ENCODE data around the gene ECHDC3. TPM values are rescaled to one million over a fixed set of nuclear protein-coding genes. Genes with fewer than 3 reads are reported as not detected.
"Not testable (repeated sequence)": the region's sequence is repeated elsewhere in the genome, so short reads cannot be mapped to it uniquely, and the experiment has no call there.

The ECHDC3 gene
- total RNA-seq, 1 experiment from 2014 or later = 30.1 TPM

DNA sequence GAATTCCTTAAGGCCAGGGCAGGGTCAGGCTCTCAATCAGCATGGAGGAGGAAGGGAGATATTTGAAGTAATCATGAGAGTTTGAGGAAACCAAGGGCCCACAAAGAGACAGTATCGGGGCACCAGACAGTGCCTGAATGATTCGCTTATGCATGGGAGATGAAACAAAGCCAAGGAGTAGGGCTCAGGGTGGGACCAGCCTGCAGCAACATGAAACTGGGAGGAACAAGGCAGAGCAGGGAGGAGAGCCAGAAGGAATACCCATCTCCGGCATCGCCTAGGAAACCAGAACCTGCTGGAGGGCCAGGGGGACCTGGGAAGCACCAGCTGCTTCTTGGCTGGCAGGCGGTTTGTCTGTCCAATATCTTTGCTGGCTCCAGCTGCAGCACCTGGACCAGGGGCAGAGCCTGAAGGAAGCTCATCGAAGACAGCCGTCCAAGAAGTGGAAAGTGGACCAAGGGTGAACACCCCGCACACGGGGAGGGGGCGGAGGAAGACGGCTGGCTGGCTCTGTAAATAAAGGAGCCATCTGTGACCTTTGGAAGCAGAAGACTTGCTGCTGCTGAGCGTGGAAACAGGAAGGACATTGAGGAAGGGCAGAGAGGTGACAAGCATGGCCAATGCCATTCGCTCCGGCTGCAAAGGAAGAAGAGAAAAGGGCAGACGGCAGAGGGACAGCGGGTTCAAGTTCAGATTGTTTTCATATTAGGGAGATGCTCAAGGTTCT, 34.4 kb upstream of the ECHDC3 start:
- intact Hi-C loops (cut with micrococcal nuclease; ENCODE audit: unreplicated experiment) = no loop called here
- no peak for DNase-seq
- TF ChIP-seq, protein P1, sequence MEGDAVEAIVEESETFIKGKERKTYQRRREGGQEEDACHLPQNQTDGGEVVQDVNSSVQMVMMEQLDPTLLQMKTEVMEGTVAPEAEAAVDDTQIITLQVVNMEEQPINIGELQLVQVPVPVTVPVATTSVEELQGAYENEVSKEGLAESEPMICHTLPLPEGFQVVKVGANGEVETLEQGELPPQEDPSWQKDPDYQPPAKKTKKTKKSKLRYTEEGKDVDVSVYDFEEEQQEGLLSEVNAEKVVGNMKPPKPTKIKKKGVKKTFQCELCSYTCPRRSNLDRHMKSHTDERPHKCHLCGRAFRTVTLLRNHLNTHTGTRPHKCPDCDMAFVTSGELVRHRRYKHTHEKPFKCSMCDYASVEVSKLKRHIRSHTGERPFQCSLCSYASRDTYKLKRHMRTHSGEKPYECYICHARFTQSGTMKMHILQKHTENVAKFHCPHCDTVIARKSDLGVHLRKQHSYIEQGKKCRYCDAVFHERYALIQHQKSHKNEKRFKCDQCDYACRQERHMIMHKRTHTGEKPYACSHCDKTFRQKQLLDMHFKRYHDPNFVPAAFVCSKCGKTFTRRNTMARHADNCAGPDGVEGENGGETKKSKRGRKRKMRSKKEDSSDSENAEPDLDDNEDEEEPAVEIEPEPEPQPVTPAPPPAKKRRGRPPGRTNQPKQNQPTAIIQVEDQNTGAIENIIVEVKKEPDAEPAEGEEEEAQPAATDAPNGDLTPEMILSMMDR (IDR thresholded peaks at IDR 0.05; ENCODE audit: insufficient read depth in 1 of 2, low read depth in 1 of 2, low read length in 1 of 2, severe bottlenecking in 1 of 2, unreplicated experiment in 1 of 2) = no peak
- H3K27ac Mint-ChIP-seq (ENCODE audit: unreplicated experiment) = no peak overlapping the region
- H3K27me3 Mint-ChIP-seq (ENCODE audit: insufficient read depth, unreplicated experiment) = no peaks in the 10 kb centered on the region
- H3K4me1 Mint-ChIP-seq (ENCODE audit: low read depth, unreplicated experiment) = peaks cover 11% of the 10 kb centered on the region
- CTCF ChIA-PET = interaction anchor here (1.3 kb wide), 1 partner anchor 17 kb away, joined by 4 read pairs; no protein-coding TSS in a partner anchor
- H3K9me3 ChIP-seq = no peaks in the 10 kb centered on the region
- H3K36me3 ChIP-seq (ENCODE audit: control insufficient read depth, insufficient read depth, low read length) = no peaks in the 10 kb centered on the region
- no peak overlapping the region for H3K4me3 ChIP-seq (ENCODE audit: low read depth, low read length)
- no peaks in the 10 kb centered on the region for H3K9me3 Mint-ChIP-seq (ENCODE audit: unreplicated experiment)
- POLR2A ChIA-PET = no interaction called here
- no TSS peak for BruUV-seq (replicated peaks)
- peaks cover 10% of the 10 kb centered on the region for H3K4me1 ChIP-seq
- no peaks in the 10 kb centered on the region for H3K36me3 Mint-ChIP-seq (ENCODE audit: insufficient read depth, unreplicated experiment)
- peak overlapping the region; percentile 1 for H3K4me3 Mint-ChIP-seq (ENCODE audit: unreplicated experiment)
- H3K27me3 ChIP-seq (replicated peaks; ENCODE audit: control insufficient read depth, insufficient read depth, low read length) = no peaks in the 10 kb centered on the region

DNA sequence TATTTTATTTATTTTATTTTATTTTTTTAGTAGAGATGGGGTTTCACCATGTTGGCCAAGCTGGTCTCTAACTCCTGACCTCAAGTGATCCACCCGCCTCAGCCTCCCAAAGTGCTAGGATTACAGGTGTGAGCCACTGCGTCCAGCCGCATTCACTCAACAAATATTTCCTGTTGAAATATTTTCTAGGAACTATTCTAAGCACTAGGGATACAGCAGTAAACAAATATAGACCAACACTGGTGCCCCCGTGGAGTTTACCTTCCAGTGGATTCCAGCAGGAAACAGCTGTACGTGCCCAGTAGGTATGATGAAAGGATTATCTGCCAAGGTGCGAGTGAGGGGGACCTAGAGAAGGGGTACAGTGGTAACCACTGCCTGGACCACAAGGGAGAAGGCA, 33.4 kb upstream of the ECHDC3 start:
- H3K36me3 Mint-ChIP-seq (ENCODE audit: insufficient read depth, unreplicated experiment); DNase-seq; H3K9me3 ChIP-seq; intact Hi-C loops (cut with micrococcal nuclease; ENCODE audit: unreplicated experiment); BruUV-seq (replicated peaks); H3K4me1 ChIP-seq; H3K27ac Mint-ChIP-seq (ENCODE audit: unreplicated experiment); H3K27me3 ChIP-seq (replicated peaks; ENCODE audit: control insufficient read depth, insufficient read depth, low read length); H3K27me3 Mint-ChIP-seq (ENCODE audit: insufficient read depth, unreplicated experiment); H3K9me3 Mint-ChIP-seq (ENCODE audit: unreplicated experiment); CTCF ChIA-PET; H3K36me3 ChIP-seq (ENCODE audit: control insufficient read depth, insufficient read depth, low read length); H3K4me3 Mint-ChIP-seq (ENCODE audit: unreplicated experiment); H3K4me3 ChIP-seq (ENCODE audit: low read depth, low read length): not testable (repeated sequence)
- peaks cover 11% of the 10 kb centered on the region for H3K4me1 Mint-ChIP-seq (ENCODE audit: low read depth, unreplicated experiment)
- POLR2A ChIA-PET = interaction anchor here (0.6 kb wide), 1 partner anchor 30 kb away, joined by 8 read pairs; no protein-coding TSS in a partner anchor

DNA sequence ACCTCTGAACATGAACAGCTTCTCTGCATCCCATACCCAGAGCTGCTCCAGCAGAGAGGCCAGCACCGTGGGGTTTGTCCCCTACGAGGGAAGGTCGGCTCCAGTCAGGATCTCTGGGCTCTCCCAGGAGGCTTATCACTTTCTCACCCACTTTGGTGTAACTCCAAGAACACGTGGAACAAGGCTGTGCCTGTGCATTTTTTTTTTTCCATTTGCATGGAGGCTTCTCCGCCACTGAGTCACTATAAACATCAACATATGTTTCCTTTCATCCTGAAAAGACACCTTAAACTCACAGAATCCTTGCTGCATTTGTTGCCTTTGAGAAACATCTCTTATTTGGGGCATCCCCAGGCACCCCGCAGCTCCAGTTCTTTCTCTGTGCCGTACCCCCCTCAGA, 29.4 kb upstream of the ECHDC3 start:
- DNase-seq = no peak
- intact Hi-C loops (cut with micrococcal nuclease; ENCODE audit: unreplicated experiment) = no loop called here
- Histone ChIP-seq H3K36me3 (ENCODE audit: control insufficient read depth, insufficient read depth, low read length) (no peaks in the 10 kb centered on the region), H3K4me3 (ENCODE audit: low read depth, low read length) (no peak overlapping the region), H3K9me3 (no peaks in the 10 kb centered on the region), H3K4me1 (peaks cover 21% of the 10 kb centered on the region), H3K27me3 (replicated peaks; ENCODE audit: control insufficient read depth, insufficient read depth, low read length) (no peaks in the 10 kb centered on the region)
- POLR2A ChIA-PET = no interaction called here
- no peaks in the 10 kb centered on the region for H3K9me3 Mint-ChIP-seq (ENCODE audit: unreplicated experiment)
- H3K27ac Mint-ChIP-seq (ENCODE audit: unreplicated experiment) = no peak overlapping the region
- H3K4me3 Mint-ChIP-seq (ENCODE audit: unreplicated experiment) = no peak overlapping the region
- no peaks in the 10 kb centered on the region for H3K27me3 Mint-ChIP-seq (ENCODE audit: insufficient read depth, unreplicated experiment)
- CTCF ChIA-PET = no interaction called here
- H3K4me1 Mint-ChIP-seq (ENCODE audit: low read depth, unreplicated experiment) = peaks cover 18% of the 10 kb centered on the region
- TF ChIP-seq, protein P1 (IDR thresholded peaks at IDR 0.05; ENCODE audit: insufficient read depth in 1 of 2, low read depth in 1 of 2, low read length in 1 of 2, severe bottlenecking in 1 of 2, unreplicated experiment in 1 of 2) = no peak
- no TSS peak for BruUV-seq (replicated peaks)
- no peaks in the 10 kb centered on the region for H3K36me3 Mint-ChIP-seq (ENCODE audit: insufficient read depth, unreplicated experiment)
